ENCODE data around the gene DUSP3.

GRCh38 chr17:43728081-43728480 lies 50.7 kb downstream of the DUSP3 start:
- TF ChIP-seq POLR2AphosphoS5 (IDR thresholded peaks at IDR 0.05) (no peak), CTCF (IDR thresholded peaks at IDR 0.05) (no peak)
